ENCODE results near the gene RASSF5. TPM values are rescaled to one million over a fixed set of nuclear protein-coding genes. Genes with fewer than 3 reads are reported as not detected.

Gene RASSF5
- polyA plus RNA-seq, 1 donor (not counting 4 experiments of a cell fraction or from before 2014, with no cell fraction given), result 2.4 TPM

DNA sequence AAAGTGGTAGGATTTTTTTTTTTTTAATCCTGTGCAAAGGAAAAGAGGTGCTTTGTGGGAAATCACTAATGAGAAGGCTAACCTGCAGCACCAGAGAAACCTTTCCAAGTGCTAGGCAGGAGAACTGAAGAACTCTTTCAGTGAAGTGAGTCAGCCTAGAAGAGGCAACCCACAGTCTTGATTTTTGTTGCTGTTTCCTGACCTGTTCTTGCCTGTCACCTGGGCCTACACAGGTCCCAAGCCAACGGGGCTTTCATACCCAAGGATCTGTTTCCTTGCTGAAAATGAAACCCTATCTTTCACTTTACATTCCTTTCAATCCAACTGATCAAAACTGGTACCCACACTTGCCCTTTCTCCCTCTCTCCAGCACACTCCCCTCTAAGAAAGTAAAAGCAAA lies 44.2 kb upstream of the RASSF5 start:
- H3K79me2 ChIP-seq (ENCODE audit: control insufficient read depth, insufficient read depth, low read length), result no peaks in the 10 kb centered on the region
- H3K9me1 ChIP-seq (ENCODE audit: control insufficient read depth, extremely low read depth, insufficient read depth, low read length), result no peaks in the 10 kb centered on the region
- no peaks in the 10 kb centered on the region for H3K27me3 ChIP-seq (ENCODE audit: control insufficient read depth, extremely low read depth, insufficient read depth, low read length)
- H3K27ac ChIP-seq (ENCODE audit: control insufficient read depth, insufficient read depth, low read length), result no peak overlapping the region
- H2AFZ ChIP-seq (ENCODE audit: control insufficient read depth, low read length), result no peak overlapping the region
- H3K36me3 ChIP-seq (ENCODE audit: control insufficient read depth in 2 of 2, extremely low read depth in 1 of 2, insufficient read depth in 2 of 2, low read length in 2 of 2), result peaks cover 9 to 13% of the 10 kb centered on the region in 2 experiments
- H3K4me2 ChIP-seq (ENCODE audit: control insufficient read depth, extremely low read depth, insufficient read depth, low read depth, low read length), result peak overlapping the region; percentile 9
- peaks cover 21% of the 10 kb centered on the region for H3K4me1 ChIP-seq (ENCODE audit: control insufficient read depth, extremely low read depth, insufficient read depth, low read length)
- FAIRE-seq, result peak; percentile 68
- H3K9me3 ChIP-seq (ENCODE audit: control insufficient read depth, low read depth, low read length), result no peaks in the 10 kb centered on the region
- dilution Hi-C loops (cut with MboI; ENCODE audit: extremely low pct_ligation_motif_present, low sequenced_read_pairs), result no loop called here
- no peak overlapping the region for H3K4me3 ChIP-seq (ENCODE audit: control insufficient read depth in 2 of 3, extremely low read depth in 1 of 3, insufficient read depth in 2 of 3, low read depth in 1 of 3, low read length in 3 of 3)
- H3K9ac ChIP-seq (ENCODE audit: control insufficient read depth, extremely low read depth, insufficient read depth, low read length), result no peak overlapping the region
- TF ChIP-seq, protein P1, sequence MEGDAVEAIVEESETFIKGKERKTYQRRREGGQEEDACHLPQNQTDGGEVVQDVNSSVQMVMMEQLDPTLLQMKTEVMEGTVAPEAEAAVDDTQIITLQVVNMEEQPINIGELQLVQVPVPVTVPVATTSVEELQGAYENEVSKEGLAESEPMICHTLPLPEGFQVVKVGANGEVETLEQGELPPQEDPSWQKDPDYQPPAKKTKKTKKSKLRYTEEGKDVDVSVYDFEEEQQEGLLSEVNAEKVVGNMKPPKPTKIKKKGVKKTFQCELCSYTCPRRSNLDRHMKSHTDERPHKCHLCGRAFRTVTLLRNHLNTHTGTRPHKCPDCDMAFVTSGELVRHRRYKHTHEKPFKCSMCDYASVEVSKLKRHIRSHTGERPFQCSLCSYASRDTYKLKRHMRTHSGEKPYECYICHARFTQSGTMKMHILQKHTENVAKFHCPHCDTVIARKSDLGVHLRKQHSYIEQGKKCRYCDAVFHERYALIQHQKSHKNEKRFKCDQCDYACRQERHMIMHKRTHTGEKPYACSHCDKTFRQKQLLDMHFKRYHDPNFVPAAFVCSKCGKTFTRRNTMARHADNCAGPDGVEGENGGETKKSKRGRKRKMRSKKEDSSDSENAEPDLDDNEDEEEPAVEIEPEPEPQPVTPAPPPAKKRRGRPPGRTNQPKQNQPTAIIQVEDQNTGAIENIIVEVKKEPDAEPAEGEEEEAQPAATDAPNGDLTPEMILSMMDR (optimal IDR thresholded peaks at IDR 0.05 in 1 of 3, IDR thresholded peaks at IDR 0.05 in 1 of 3, conservative IDR thresholded peaks at IDR 0.05 in 1 of 3; ENCODE audit: extremely low read depth in 1 of 3, insufficient read depth in 2 of 3, low read length in 3 of 3), result no peak
- H4K20me1 ChIP-seq (ENCODE audit: control insufficient read depth, extremely low read depth, insufficient read depth, low read length), result no peaks in the 10 kb centered on the region
- DNase-seq (ENCODE audit: low read depth, low spot score), result no peak

DNA sequence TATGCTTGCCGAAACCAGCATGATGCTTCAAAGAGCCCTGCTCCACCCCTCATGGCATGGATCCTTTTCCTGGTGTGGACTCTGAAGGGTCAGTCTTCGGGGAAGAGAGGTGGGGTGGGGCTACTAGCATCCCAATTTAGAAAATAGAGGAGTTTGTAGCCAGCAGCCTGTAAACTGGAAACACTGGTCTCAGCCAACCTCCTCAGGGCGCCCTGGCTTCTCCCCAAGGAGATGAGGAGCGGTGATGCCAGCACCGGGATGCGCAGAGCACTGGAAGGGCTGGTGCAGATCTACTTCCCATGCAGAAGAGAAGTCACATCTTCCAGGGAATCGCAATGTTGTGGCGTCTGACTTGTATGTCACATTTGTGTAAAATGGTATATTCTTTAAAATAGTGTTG lies 43.4 kb upstream of the RASSF5 start:
- no peak for FAIRE-seq
- H3K4me3 ChIP-seq (ENCODE audit: control insufficient read depth in 2 of 3, extremely low read depth in 1 of 3, insufficient read depth in 2 of 3, low read depth in 1 of 3, low read length in 3 of 3), result no peak overlapping the region
- no peaks in the 10 kb centered on the region for H3K79me2 ChIP-seq (ENCODE audit: control insufficient read depth, insufficient read depth, low read length)
- H3K9me1 ChIP-seq (ENCODE audit: control insufficient read depth, extremely low read depth, insufficient read depth, low read length), result no peaks in the 10 kb centered on the region
- H3K9me3 ChIP-seq (ENCODE audit: control insufficient read depth, low read depth, low read length), result no peaks in the 10 kb centered on the region
- H3K27me3 ChIP-seq (ENCODE audit: control insufficient read depth, extremely low read depth, insufficient read depth, low read length), result no peaks in the 10 kb centered on the region
- TF ChIP-seq EZH2 (IDR thresholded peaks at IDR 0.05; ENCODE audit: low read length), result no peak
- TF ChIP-seq, protein P1 (optimal IDR thresholded peaks at IDR 0.05 in 1 of 3, IDR thresholded peaks at IDR 0.05 in 1 of 3, conservative IDR thresholded peaks at IDR 0.05 in 1 of 3; ENCODE audit: extremely low read depth in 1 of 3, insufficient read depth in 2 of 3, low read length in 3 of 3), result no peak
- DNase-seq (ENCODE audit: low read depth, low spot score), result no peak
- H3K36me3 ChIP-seq (ENCODE audit: control insufficient read depth in 2 of 2, extremely low read depth in 1 of 2, insufficient read depth in 2 of 2, low read length in 2 of 2), result peaks cover 4 to 9% of the 10 kb centered on the region in 2 experiments
- H3K4me2 ChIP-seq (ENCODE audit: control insufficient read depth, extremely low read depth, insufficient read depth, low read depth, low read length), result no peak overlapping the region
- no peaks in the 10 kb centered on the region for H4K20me1 ChIP-seq (ENCODE audit: control insufficient read depth, extremely low read depth, insufficient read depth, low read length)
- H3K4me1 ChIP-seq (ENCODE audit: control insufficient read depth, extremely low read depth, insufficient read depth, low read length), result peaks cover 21% of the 10 kb centered on the region
- H3K27ac ChIP-seq (ENCODE audit: control insufficient read depth, insufficient read depth, low read length), result no peak overlapping the region
- dilution Hi-C loops (cut with MboI; ENCODE audit: extremely low pct_ligation_motif_present, low sequenced_read_pairs), result no loop called here
- no peak overlapping the region for H3K9ac ChIP-seq (ENCODE audit: control insufficient read depth, extremely low read depth, insufficient read depth, low read length)
- no peak overlapping the region for H2AFZ ChIP-seq (ENCODE audit: control insufficient read depth, low read length)

Measured in keratinocyte (primary cell).